ENCODE data around the gene XYLT1.

The XYLT1 gene

GRCh38 chr16:17296431-17296830 is 174.3 kb downstream of the XYLT1 start:
- TF ChIP-seq CTCF (IDR thresholded peaks at IDR 0.05; ENCODE audit: poor library complexity, severe bottlenecking), result no peak
- no peaks in the 10 kb centered on the region for H3K27me3 ChIP-seq (ENCODE audit: insufficient read depth, poor library complexity, severe bottlenecking)
- no peak overlapping the region for H3K27ac ChIP-seq (ENCODE audit: poor library complexity, severe bottlenecking)
- no peaks in the 10 kb centered on the region for H3K4me1 ChIP-seq (ENCODE audit: insufficient read depth, poor library complexity, severe bottlenecking)
- DNase-seq (ENCODE audit: low spot score) (no peak), ATAC-seq (ENCODE audit: low read depth) (no peak)
- no peaks in the 10 kb centered on the region for H3K9me3 ChIP-seq (ENCODE audit: severe bottlenecking)
- H3K36me3 ChIP-seq (ENCODE audit: low read depth), result no peaks in the 10 kb centered on the region
- H3K4me3 ChIP-seq (ENCODE audit: severe bottlenecking), result no peak overlapping the region

GRCh38 chr16:17295948-17296347 is 174.8 kb downstream of the XYLT1 start:
- H3K27ac ChIP-seq (ENCODE audit: poor library complexity, severe bottlenecking), result no peak overlapping the region
- ATAC-seq (ENCODE audit: low read depth) (no peak), DNase-seq (ENCODE audit: low spot score) (no peak)
- H3K36me3 ChIP-seq (ENCODE audit: low read depth), result no peaks in the 10 kb centered on the region
- no peak overlapping the region for H3K4me3 ChIP-seq (ENCODE audit: severe bottlenecking)
- H3K4me1 ChIP-seq (ENCODE audit: insufficient read depth, poor library complexity, severe bottlenecking), result no peaks in the 10 kb centered on the region
- no peak for TF ChIP-seq CTCF (IDR thresholded peaks at IDR 0.05; ENCODE audit: poor library complexity, severe bottlenecking)
- no peaks in the 10 kb centered on the region for H3K27me3 ChIP-seq (ENCODE audit: insufficient read depth, poor library complexity, severe bottlenecking)
- H3K9me3 ChIP-seq (ENCODE audit: severe bottlenecking), result no peaks in the 10 kb centered on the region

GRCh38 chr16:17294856-17295255 is 175.9 kb downstream of the XYLT1 start:
- ATAC-seq (ENCODE audit: low read depth) (no peak), DNase-seq (ENCODE audit: low spot score) (no peak)
- H3K4me1 ChIP-seq (ENCODE audit: insufficient read depth, poor library complexity, severe bottlenecking), result no peaks in the 10 kb centered on the region
- H3K9me3 ChIP-seq (ENCODE audit: severe bottlenecking), result no peaks in the 10 kb centered on the region
- H3K27ac ChIP-seq (ENCODE audit: poor library complexity, severe bottlenecking), result no peak overlapping the region
- no peaks in the 10 kb centered on the region for H3K27me3 ChIP-seq (ENCODE audit: insufficient read depth, poor library complexity, severe bottlenecking)
- no peak for TF ChIP-seq CTCF (IDR thresholded peaks at IDR 0.05; ENCODE audit: poor library complexity, severe bottlenecking)
- H3K36me3 ChIP-seq (ENCODE audit: low read depth), result no peaks in the 10 kb centered on the region
- no peak overlapping the region for H3K4me3 ChIP-seq (ENCODE audit: severe bottlenecking)

GRCh38 chr16:17293813-17294558 is 176.8 kb downstream of the XYLT1 start:
- no peak for ATAC-seq (ENCODE audit: low read depth)
- no peak for DNase-seq (ENCODE audit: low spot score)
- Histone ChIP-seq H3K27me3 (ENCODE audit: insufficient read depth, poor library complexity, severe bottlenecking) (no peaks in the 10 kb centered on the region), H3K27ac (ENCODE audit: poor library complexity, severe bottlenecking) (no peak overlapping the region), H3K4me1 (ENCODE audit: insufficient read depth, poor library complexity, severe bottlenecking) (no peaks in the 10 kb centered on the region), H3K9me3 (ENCODE audit: severe bottlenecking) (no peaks in the 10 kb centered on the region), H3K4me3 (ENCODE audit: severe bottlenecking) (no peak overlapping the region), H3K36me3 (ENCODE audit: low read depth) (no peaks in the 10 kb centered on the region)
- no peak for TF ChIP-seq CTCF (IDR thresholded peaks at IDR 0.05; ENCODE audit: poor library complexity, severe bottlenecking)

GRCh38 chr16:17291289-17291688 is 179.5 kb downstream of the XYLT1 start:
- DNase-seq (ENCODE audit: low spot score), result no peak
- H3K36me3 ChIP-seq (ENCODE audit: low read depth), result no peaks in the 10 kb centered on the region

More at GRCh38 chr16:17291289-17291688, 179.5 kb downstream of the XYLT1 start:
- H3K9me3 ChIP-seq (ENCODE audit: severe bottlenecking), result no peaks in the 10 kb centered on the region
- H3K27ac ChIP-seq (ENCODE audit: poor library complexity, severe bottlenecking), result no peak overlapping the region
- no peak for ATAC-seq (ENCODE audit: low read depth)
- H3K4me3 ChIP-seq (ENCODE audit: severe bottlenecking), result no peak overlapping the region
- H3K27me3 ChIP-seq (ENCODE audit: insufficient read depth, poor library complexity, severe bottlenecking), result no peaks in the 10 kb centered on the region
- no peak for TF ChIP-seq CTCF (IDR thresholded peaks at IDR 0.05; ENCODE audit: poor library complexity, severe bottlenecking)
- H3K4me1 ChIP-seq (ENCODE audit: insufficient read depth, poor library complexity, severe bottlenecking), result no peaks in the 10 kb centered on the region
